Neutrophil (primary cell): ENCODE measurements around the gene UBE2D1.

Source experiments
- H3K27ac ChIP-seq: fragments of 200-600 bp; sonication (generic); 2 replicates; pipeline ENCODE4 v1.5.1; 2016; ENCODE audit warnings: mild to moderate bottlenecking, moderate library complexity
- H3K27me3 ChIP-seq: fragments of 200-600 bp; sonication (generic); 2 replicates; pipeline ENCODE4 v1.6.0; 2016; ENCODE audit warnings: mild to moderate bottlenecking
- H3K36me3 ChIP-seq: fragments of 200-600 bp; sonication (generic); 2 replicates; pipeline ENCODE4 v1.5.1; 2017
- H3K4me1 ChIP-seq, 2 experiments: fragments of 200-600 bp in 1 of 2; sonication (generic) in 1 of 2; 1 replicate in 1 of 2; 2 replicates in 1 of 2; pipeline versions ENCODE4 v1.5.1 to v1.6.1; 2013 to 2016; ENCODE audit warnings: low read depth in 1 of 2, low read length in 1 of 2, mild to moderate bottlenecking in 1 of 2, moderate library complexity in 1 of 2; ENCODE audit not compliant: control insufficient read depth in 1 of 2, insufficient read depth in 1 of 2
- H3K4me3 ChIP-seq, 2 experiments: fragments of 200-600 bp in 1 of 2; sonication (generic) in 1 of 2; 1 replicate in 1 of 2; 2 replicates in 1 of 2; pipeline ENCODE4 v1.5.1; 2013 to 2016; ENCODE audit warnings: low read depth in 1 of 2, low read length in 1 of 2, mild to moderate bottlenecking in 1 of 2, moderate library complexity in 1 of 2
- H3K9me3 ChIP-seq: fragments of 200-600 bp; sonication (generic); 2 replicates; pipeline ENCODE4 v1.5.1; 2016
- CTCF ChIP-seq: fragments of 200-600 bp; sonication (generic); IDR thresholded peaks from 2 replicates; pipeline ENCODE4 v1.5.1; 2016; ENCODE audit warnings: antibody characterized with exemption

Gene UBE2D1

DNA sequence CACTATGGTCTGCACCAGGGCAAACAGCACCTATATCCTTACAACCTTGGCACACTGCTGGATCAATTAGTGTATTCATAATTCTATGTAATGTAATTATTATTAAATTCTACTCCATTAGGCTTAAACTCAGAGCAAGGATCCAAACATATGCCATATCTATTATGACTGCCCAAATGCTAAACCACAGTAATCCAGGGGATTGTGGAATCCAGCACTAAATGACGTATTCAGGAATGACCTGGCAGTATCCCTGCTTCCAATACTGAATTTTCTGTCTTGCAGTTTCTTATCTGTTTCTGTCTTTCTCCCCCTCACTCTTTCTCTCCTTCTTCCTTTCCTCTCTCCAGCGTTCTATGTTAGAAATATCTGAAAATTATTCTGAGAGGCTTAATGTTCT is 16.5 kb upstream of the UBE2D1 start:
- no peaks in the 10 kb centered on the region for H3K36me3 ChIP-seq
- no peak for TF ChIP-seq CTCF
- H3K4me1 ChIP-seq = peaks cover 9 to 12% of the 10 kb centered on the region in 2 experiments

GRCh38 chr10:58319599-58319998 is 15.2 kb upstream of the UBE2D1 start:
- Histone ChIP-seq H3K27ac (no peak overlapping the region), H3K4me3 (no peak overlapping the region), H3K36me3 (no peaks in the 10 kb centered on the region), H3K4me1 (peaks cover 9 to 12% of the 10 kb centered on the region in 2 experiments), H3K27me3 (no peaks in the 10 kb centered on the region), H3K9me3 (no peaks in the 10 kb centered on the region)
- no peak for TF ChIP-seq CTCF

More for the DNA sequence above, 16.5 kb upstream of the UBE2D1 start:
- no peak overlapping the region for H3K4me3 ChIP-seq
- no peaks in the 10 kb centered on the region for H3K9me3 ChIP-seq
- H3K27ac ChIP-seq = no peak overlapping the region
- no peaks in the 10 kb centered on the region for H3K27me3 ChIP-seq

- Histone ChIP-seq H3K9me3 (no peaks in the 10 kb centered on the region), H3K36me3 (no peaks in the 10 kb centered on the region), H3K4me3 (no peak overlapping the region), H3K4me1 (peaks cover 9 to 12% of the 10 kb centered on the region in 2 experiments), H3K27ac (no peak overlapping the region), H3K27me3 (no peaks in the 10 kb centered on the region)
- no peak for TF ChIP-seq CTCF
These were observed 14.3 kb upstream of the UBE2D1 start for GRCh38 chr10:58320351-58321049.

GRCh38 chr10:58322072-58322834 is 12.6 kb upstream of the UBE2D1 start:
- H3K4me1 ChIP-seq = peaks cover 9 to 12% of the 10 kb centered on the region in 2 experiments
- no peak overlapping the region for H3K27ac ChIP-seq
- no peaks in the 10 kb centered on the region for H3K36me3 ChIP-seq
- H3K4me3 ChIP-seq = no peak overlapping the region
- H3K9me3 ChIP-seq = no peaks in the 10 kb centered on the region
- TF ChIP-seq CTCF = no peak
- no peaks in the 10 kb centered on the region for H3K27me3 ChIP-seq

DNA sequence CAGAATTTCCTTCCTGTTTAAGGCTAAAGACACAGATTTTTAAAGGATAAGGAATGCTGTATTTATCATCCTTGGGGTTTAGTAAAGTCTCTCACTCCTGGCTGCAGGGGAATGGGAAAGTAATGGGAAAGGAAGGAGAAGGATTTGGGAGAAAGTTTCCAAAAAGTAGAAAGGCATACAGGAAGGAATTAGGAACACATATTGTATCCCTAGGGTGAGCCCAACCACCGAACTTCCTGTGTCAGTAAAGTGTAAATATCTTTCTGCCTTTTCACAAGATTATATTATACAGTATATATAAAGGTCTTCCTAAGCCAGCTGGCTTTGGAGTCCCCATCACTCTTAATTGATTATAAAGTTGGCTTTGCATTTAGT is 12.0 kb upstream of the UBE2D1 start:
- H3K27ac ChIP-seq = no peak overlapping the region
- no peaks in the 10 kb centered on the region for H3K36me3 ChIP-seq
- no peaks in the 10 kb centered on the region for H3K27me3 ChIP-seq
- peaks cover 9 to 12% of the 10 kb centered on the region in 2 experiments for H3K4me1 ChIP-seq
- no peak overlapping the region for H3K4me3 ChIP-seq
- no peaks in the 10 kb centered on the region for H3K9me3 ChIP-seq
- no peak for TF ChIP-seq CTCF
